Tibial nerve (tissue), 4 donors: Measurements from ENCODE around the gene UBA52. TPM values are rescaled to one million over a fixed set of nuclear protein-coding genes. Genes with fewer than 3 reads are reported as not detected.
A peak's percentile ranks its signal among the peaks of the same experiment; 100 is the strongest.

Experiments used
- DNase-seq, 2 donors: peaks; one replicate each; pipeline ENCODE4 v3.0.0-alpha.2; 2019; ENCODE audit warnings: low spot score in 2 of 2
- H3K27ac ChIP-seq, 4 donors: fragments of 200-600 bp; sonication (generic) in 3 of 4; one replicate each; pipeline ENCODE4 v1.5.1; 2017 to 2019; ENCODE audit warnings: mild to moderate bottlenecking in 1 of 4
- H3K27me3 ChIP-seq, 2 donors: fragments of 200-600 bp; sonication (generic) in 1 of 2; one replicate each; pipeline versions ENCODE4 v1.5.1 to v1.6.0; 2017 to 2019
- H3K36me3 ChIP-seq, 3 donors: fragments of 200-600 bp; sonication (generic); one replicate each; pipeline ENCODE4 v1.5.1; 2018 to 2019
- H3K4me1 ChIP-seq, 4 donors: fragments of 200-600 bp; sonication (generic) in 3 of 4; one replicate each; pipeline ENCODE4 v1.5.1; 2017 to 2019
- H3K4me3 ChIP-seq, 4 donors: fragments of 200-600 bp; sonication (generic) in 3 of 4; one replicate each; pipeline ENCODE4 v1.5.1; 2017 to 2019; ENCODE audit warnings: mild to moderate bottlenecking in 1 of 4, moderate library complexity in 1 of 4
- H3K9me3 ChIP-seq, 4 donors: fragments of 200-600 bp; sonication (generic) in 3 of 4; one replicate each; pipeline ENCODE4 v1.5.1; 2017 to 2019
- EP300 ChIP-seq, 2 donors: sonication (generic); formaldehyde crosslinking; IDR thresholded peaks; one replicate each; pipeline ENCODE4 v1.6.1; 2017; ENCODE audit warnings: antibody characterized with exemption in 2 of 2, mild to moderate bottlenecking in 1 of 2
- POLR2A ChIP-seq, 2 donors: fragments of 450-650 bp; IDR thresholded peaks; one replicate each; pipeline ENCODE4 v1.6.1; 2017; ENCODE audit warnings: antibody characterized with exemption in 2 of 2, mild to moderate bottlenecking in 2 of 2, moderate library complexity in 2 of 2
- WGBS, 2 donors: methylation state at CpG; one replicate each; pipeline ENCODE4 v1.1.5; 2018; 5-methylcytosine and 5-hydroxymethylcytosine counted together
- total RNA-seq, 4 donors: library from RNA; depleted of rRNA; stranded (reverse); fragments of >200 nt; gene quantifications; one replicate each; pipeline ENCODE4 v1.1.0, GENCODE V29; 2016
- TF ChIP-seq, protein P1 (sequence below), 5 experiments: fragments of 200-600 bp in 3 of 5; fragments of 450-650 bp in 2 of 5; sonication (generic) in 3 of 5; IDR thresholded peaks; one replicate each; pipeline ENCODE4 v1.5.1; 2016 to 2019; ENCODE audit warnings: antibody characterized with exemption in 5 of 5, mild to moderate bottlenecking in 3 of 5, moderate library complexity in 2 of 5

Gene UBA52
- total RNA-seq, 4 donors from 2014 or later, result 504 to 826 (median 521) TPM

DNA sequence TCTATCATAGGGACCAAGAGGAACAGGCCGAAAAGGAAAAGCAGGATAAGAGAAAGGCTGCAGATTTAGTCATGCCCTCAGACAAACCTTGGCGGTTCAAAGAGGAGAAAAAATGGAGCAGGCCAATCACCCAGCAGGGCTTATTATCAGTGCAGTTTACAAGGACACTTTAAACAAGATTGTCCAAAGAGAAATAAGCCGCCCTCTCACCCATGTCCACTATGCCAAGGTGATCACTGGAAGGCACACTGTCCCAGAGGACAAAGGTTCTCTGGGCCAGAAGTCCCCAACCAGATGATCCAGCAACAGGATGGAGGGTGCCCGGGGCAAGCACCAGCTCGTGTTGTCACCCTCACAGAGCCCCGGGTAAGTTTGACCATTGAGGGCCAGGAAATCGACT lies 8.7 kb downstream of the UBA52 start:
- no peaks in the 10 kb centered on the region for H3K4me1 ChIP-seq
- H3K9me3 ChIP-seq, result no peaks in the 10 kb centered on the region
- H3K36me3 ChIP-seq, result peaks cover 0 to 32% (median 0%) of the 10 kb centered on the region in 3 donors
- no peak for TF ChIP-seq POLR2A (IDR thresholded peaks at IDR 0.05)
- no peak for TF ChIP-seq EP300 (IDR thresholded peaks at IDR 0.05)
- TF ChIP-seq, protein P1, sequence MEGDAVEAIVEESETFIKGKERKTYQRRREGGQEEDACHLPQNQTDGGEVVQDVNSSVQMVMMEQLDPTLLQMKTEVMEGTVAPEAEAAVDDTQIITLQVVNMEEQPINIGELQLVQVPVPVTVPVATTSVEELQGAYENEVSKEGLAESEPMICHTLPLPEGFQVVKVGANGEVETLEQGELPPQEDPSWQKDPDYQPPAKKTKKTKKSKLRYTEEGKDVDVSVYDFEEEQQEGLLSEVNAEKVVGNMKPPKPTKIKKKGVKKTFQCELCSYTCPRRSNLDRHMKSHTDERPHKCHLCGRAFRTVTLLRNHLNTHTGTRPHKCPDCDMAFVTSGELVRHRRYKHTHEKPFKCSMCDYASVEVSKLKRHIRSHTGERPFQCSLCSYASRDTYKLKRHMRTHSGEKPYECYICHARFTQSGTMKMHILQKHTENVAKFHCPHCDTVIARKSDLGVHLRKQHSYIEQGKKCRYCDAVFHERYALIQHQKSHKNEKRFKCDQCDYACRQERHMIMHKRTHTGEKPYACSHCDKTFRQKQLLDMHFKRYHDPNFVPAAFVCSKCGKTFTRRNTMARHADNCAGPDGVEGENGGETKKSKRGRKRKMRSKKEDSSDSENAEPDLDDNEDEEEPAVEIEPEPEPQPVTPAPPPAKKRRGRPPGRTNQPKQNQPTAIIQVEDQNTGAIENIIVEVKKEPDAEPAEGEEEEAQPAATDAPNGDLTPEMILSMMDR (IDR thresholded peaks at IDR 0.05), result no peak
- WGBS, 2 donors, result 64 to 77% methylated on average over 7 of the region's 7 CpGs
- no peaks in the 10 kb centered on the region for H3K27me3 ChIP-seq
- H3K4me3 ChIP-seq, result no peak overlapping the region
- no peak for DNase-seq
- no peak overlapping the region for H3K27ac ChIP-seq

DNA sequence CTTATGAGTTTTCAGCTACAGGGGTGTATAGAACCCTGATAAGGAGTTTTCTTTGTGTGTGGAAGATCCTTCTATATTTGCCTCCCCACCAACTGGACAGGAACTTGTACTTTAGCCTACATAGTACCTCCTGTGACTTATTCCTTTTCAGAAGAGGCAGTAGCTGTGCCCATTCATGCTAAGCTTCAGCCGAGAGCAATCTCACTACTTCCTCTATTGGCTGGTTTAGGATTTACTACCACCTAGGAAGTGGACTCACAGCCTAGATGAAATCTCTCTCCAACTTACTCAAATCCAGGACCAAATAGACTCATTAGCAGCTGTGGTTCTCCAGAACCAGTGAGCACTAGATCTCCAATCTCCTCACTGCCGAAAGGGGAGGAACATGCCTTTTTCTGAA lies 14.6 kb downstream of the UBA52 start:
- Histone ChIP-seq H3K36me3 (peaks cover 0 to 7% (median 0%) of the 10 kb centered on the region in 3 donors), H3K27me3 (no peaks in the 10 kb centered on the region), H3K27ac (no peak overlapping the region), H3K4me1 (peaks cover 0 to 24% (median 11%) of the 10 kb centered on the region in 4 donors), H3K9me3 (no peaks in the 10 kb centered on the region), H3K4me3 (no peak overlapping the region)
- WGBS, 2 donors, result 45 to 50% methylated on average over 2 of the region's 2 CpGs
- no peak for DNase-seq
- TF ChIP-seq, protein P1 (IDR thresholded peaks at IDR 0.05), result no peak
- TF ChIP-seq POLR2A (IDR thresholded peaks at IDR 0.05) (no peak), EP300 (IDR thresholded peaks at IDR 0.05) (no peak)

DNA sequence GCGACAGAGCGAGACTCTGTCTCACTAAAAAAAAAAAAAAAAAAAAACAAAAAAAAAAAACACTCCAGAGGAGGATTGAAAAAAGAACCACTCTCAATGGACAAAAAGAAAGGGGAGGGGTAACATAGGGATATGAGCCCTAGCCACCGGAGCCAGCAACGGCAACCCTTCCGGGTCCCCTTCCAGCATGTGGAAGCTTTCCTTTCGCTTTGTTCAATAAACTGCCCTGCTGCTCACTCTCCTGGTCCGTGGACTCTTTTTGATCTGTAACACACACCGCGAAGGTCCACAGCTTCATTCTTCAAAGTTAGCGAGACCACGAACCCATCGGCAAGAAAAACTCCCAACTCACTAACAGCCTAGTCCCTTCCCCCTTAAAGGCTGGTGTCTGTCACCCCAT lies 15.9 kb downstream of the UBA52 start:
- TF ChIP-seq EP300 (IDR thresholded peaks at IDR 0.05) (no peak), POLR2A (IDR thresholded peaks at IDR 0.05) (no peak)
- TF ChIP-seq, protein P1 (IDR thresholded peaks at IDR 0.05), result no peak
- no peak for DNase-seq
- H3K4me1 ChIP-seq, result peaks cover 0 to 24% (median 11%) of the 10 kb centered on the region in 4 donors
- 87 to 91% methylated on average over 12 of the region's 12 CpGs for WGBS, 2 donors
- H3K36me3 ChIP-seq, result peaks cover 0 to 8% (median 0%) of the 10 kb centered on the region in 3 donors
- no peaks in the 10 kb centered on the region for H3K9me3 ChIP-seq
- H3K27ac ChIP-seq, result peak overlapping the region in 3 of 4 donors; percentile 76 to 91 (median 76)
- H3K27me3 ChIP-seq, result no peaks in the 10 kb centered on the region
- H3K4me3 ChIP-seq, result no peak overlapping the region

DNA sequence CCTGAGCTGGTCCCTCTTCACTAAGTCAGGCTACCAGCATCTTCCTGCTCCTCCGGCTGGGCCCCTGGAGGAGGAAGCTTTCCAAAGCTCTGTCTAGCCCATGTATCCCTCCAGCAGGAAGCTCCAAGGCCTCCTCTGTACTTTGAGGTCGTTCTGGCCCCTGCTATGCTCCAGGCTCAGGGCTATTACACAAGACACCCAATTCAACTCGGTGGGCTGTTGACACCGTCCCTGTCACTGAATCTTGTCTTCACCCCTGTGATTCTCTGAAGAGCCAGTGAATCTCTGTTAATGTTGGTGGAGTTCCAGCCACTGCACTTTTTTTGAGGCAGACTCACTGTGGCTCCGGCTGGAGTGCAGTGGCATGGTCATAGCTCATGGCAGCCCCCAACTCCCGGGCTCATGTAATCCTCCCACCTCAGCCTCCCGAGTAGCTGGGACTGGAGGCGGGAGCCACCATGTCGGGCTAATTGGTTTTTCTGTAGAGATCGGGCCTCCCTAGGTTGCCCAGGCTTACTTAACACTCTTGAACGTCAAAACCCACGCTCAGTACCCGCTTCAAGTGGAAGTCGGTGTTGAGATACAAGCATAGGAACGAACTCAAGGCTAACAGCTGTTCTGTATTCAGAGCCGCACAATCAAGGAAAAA lies 16.4 kb downstream of the UBA52 start:
- H3K4me3 ChIP-seq, result peak overlapping the region; percentile 60 to 99 (median 71)

More for the DNA sequence above, 16.4 kb downstream of the UBA52 start:
- DNase-seq, result no peak
- TF ChIP-seq POLR2A (IDR thresholded peaks at IDR 0.05) (no peak), EP300 (IDR thresholded peaks at IDR 0.05) (no peak)
- TF ChIP-seq, protein P1 (IDR thresholded peaks at IDR 0.05), result no peak
- H3K27ac ChIP-seq, result peak overlapping the region; percentile 63 to 91 (median 76)
- H3K4me1 ChIP-seq, result peaks cover 0 to 24% (median 11%) of the 10 kb centered on the region in 4 donors
- H3K27me3 ChIP-seq, result no peaks in the 10 kb centered on the region
- WGBS, 2 donors, result 26 to 32% methylated on average over 16 of the region's 16 CpGs
- peaks cover 0 to 8% (median 0%) of the 10 kb centered on the region in 3 donors for H3K36me3 ChIP-seq
- H3K9me3 ChIP-seq, result no peaks in the 10 kb centered on the region
